Subcutaneous adipose tissue (tissue), 4 donors: ENCODE data around the gene MYADM. TPM values are rescaled to one million over a fixed set of nuclear protein-coding genes. Genes with fewer than 3 reads are reported as not detected.

ENCODE experiments used
- CTCF ChIP-seq: fragments of 450-650 bp; IDR thresholded peaks from one replicate; pipeline ENCODE4 v1.5.1; 2016; ENCODE audit warnings: low read depth, mild to moderate bottlenecking, control low read depth, antibody characterized with exemption, moderate library complexity
- total RNA-seq, 4 donors: library from RNA; depleted of rRNA; stranded (reverse); fragments of >200 nt; gene quantifications; one replicate each; pipeline ENCODE4 v1.1.0, GENCODE V29; 2016

MYADM gene
- total RNA-seq, 4 donors from 2014 or later: 29.9 to 37.9 (median 34.7) TPM

GRCh38 chr19:53879140-53880081 is 11.7 kb downstream of the MYADM start:
- no peak for TF ChIP-seq CTCF

GRCh38 chr19:53880711-53881481 is 13.2 kb downstream of the MYADM start:
- no peak for TF ChIP-seq CTCF

GRCh38 chr19:53881482-53882390 is 14.1 kb downstream of the MYADM start, which contains the start of gene PRKCG:
Gene PRKCG, plus strand, starts transcription at chr19:53882197. Its CDS starts 298 bp downstream, at chr19:53882495.
- no peak for TF ChIP-seq CTCF

- no peak for TF ChIP-seq CTCF
Measured at GRCh38 chr19:53882391-53883050, 14.8 kb downstream of the MYADM start.

GRCh38 chr19:53883231-53883661 is 15.6 kb downstream of the MYADM start:
- TF ChIP-seq CTCF: no peak

GRCh38 chr19:53883741-53884140 is 16.1 kb downstream of the MYADM start:
- TF ChIP-seq CTCF: no peak
